GM12801 (cell line): ENCODE measurements around the gene PTPRJ.

Experiments used
- CTCF ChIP-seq: IDR thresholded peaks from one replicate; pipeline ENCODE4 v1.5.1; 2011; ENCODE audit warnings: control low read depth; ENCODE audit not compliant: insufficient read length; ENCODE audit errors: extremely low read depth

PTPRJ gene

GRCh38 chr11:48036011-48036410 lies 55.7 kb downstream of the PTPRJ start:
- TF ChIP-seq CTCF = no peak

- TF ChIP-seq CTCF = no peak
Measured at GRCh38 chr11:48036466-48036865, 56.1 kb downstream of the PTPRJ start.

- no peak for TF ChIP-seq CTCF
Measured at GRCh38 chr11:48037709-48038468, 57.5 kb downstream of the PTPRJ start.

GRCh38 chr11:48040830-48041444 lies 60.6 kb downstream of the PTPRJ start:
- TF ChIP-seq CTCF = no peak

- TF ChIP-seq CTCF = no peak
Measured at GRCh38 chr11:48041877-48042695, 61.7 kb downstream of the PTPRJ start.

GRCh38 chr11:48043111-48043990 lies 63.0 kb downstream of the PTPRJ start:
- no peak for TF ChIP-seq CTCF
